Iris pigment epithelial cell (primary cell): ENCODE data around the gene XRCC1.
"Not testable (repeated sequence)": the region's sequence is repeated elsewhere in the genome, so short reads cannot be mapped to it uniquely, and the experiment has no call there.

Source experiments
- DNase-seq: peaks from one replicate; pipeline ENCODE4 v3.0.0-alpha.2; 2011; ENCODE audit warnings: low read depth

Gene XRCC1

GRCh38 chr19:43575955-43576878 is 890 bp upstream of the XRCC1 start:
- no peak for DNase-seq

GRCh38 chr19:43574424-43575155 is 737 bp downstream of the XRCC1 start:
- peak; percentile 76 for DNase-seq

- no peak for DNase-seq
Measured at GRCh38 chr19:43572171-43572588, 3.1 kb downstream of the XRCC1 start.

GRCh38 chr19:43570174-43570791 is 5.0 kb downstream of the XRCC1 start:
- no peak for DNase-seq

- DNase-seq = no peak
Measured at GRCh38 chr19:43569657-43570056, 5.7 kb downstream of the XRCC1 start.

- DNase-seq = no peak
Measured at GRCh38 chr19:43564800-43565199, 10.5 kb downstream of the XRCC1 start.

- no peak for DNase-seq
Measured at GRCh38 chr19:43563816-43564457, 11.4 kb downstream of the XRCC1 start.

GRCh38 chr19:43562698-43563241 is 12.6 kb downstream of the XRCC1 start:
- peak; percentile 85 for DNase-seq

GRCh38 chr19:43562226-43562697 is 13.1 kb downstream of the XRCC1 start:
- DNase-seq = no peak

GRCh38 chr19:43561139-43561970 is 14.0 kb downstream of the XRCC1 start:
- no peak for DNase-seq

GRCh38 chr19:43560687-43561086 is 14.6 kb downstream of the XRCC1 start:
- DNase-seq = peak; percentile 43

GRCh38 chr19:43555185-43555770 is 20.0 kb downstream of the XRCC1 start:
- DNase-seq = peak; percentile 71

GRCh38 chr19:43554317-43554895 is 20.9 kb downstream of the XRCC1 start:
- no peak for DNase-seq

- DNase-seq = no peak
Measured at GRCh38 chr19:43553656-43554055, 21.7 kb downstream of the XRCC1 start.

- no peak for DNase-seq
Measured at GRCh38 chr19:43552616-43553015, 22.7 kb downstream of the XRCC1 start.

- DNase-seq = no peak
Measured at GRCh38 chr19:43552198-43552450, 23.2 kb downstream of the XRCC1 start.

- no peak for DNase-seq
Measured at GRCh38 chr19:43551399-43552197, 23.7 kb downstream of the XRCC1 start.

GRCh38 chr19:43548706-43549105 is 26.6 kb downstream of the XRCC1 start:
- DNase-seq = no peak

GRCh38 chr19:43547926-43548325 is 27.4 kb downstream of the XRCC1 start:
- not testable (repeated sequence) for DNase-seq
